Lower lobe of right lung (tissue), 2 donors: ENCODE data around the gene KCNN3. TPM values are rescaled to one million over a fixed set of nuclear protein-coding genes. Genes with fewer than 3 reads are reported as not detected.
A peak's percentile ranks its signal among the peaks of the same experiment; 100 is the strongest.

Experiments
- ATAC-seq, 2 donors: fragments of 200-7000 bp; cut with Tn5 transposase; one replicate each; pipeline ENCODE4 v1.9.1; 2020 to 2022; ENCODE audit warnings: mild to moderate bottlenecking in 2 of 2, moderate library complexity in 2 of 2
- DNase-seq: peaks from one replicate; pipeline ENCODE4 v3.0.0-alpha.2; 2020
- H3K27ac ChIP-seq: fragments of 200-600 bp; one replicate; pipeline ENCODE4 v1.8.0; 2022
- H3K27me3 ChIP-seq: fragments of 200-600 bp; one replicate; pipeline ENCODE4 v1.8.0; 2022; ENCODE audit warnings: low read depth
- H3K36me3 ChIP-seq: fragments of 200-600 bp; one replicate; pipeline ENCODE4 v1.8.0; 2022; ENCODE audit warnings: mild to moderate bottlenecking
- H3K4me1 ChIP-seq: fragments of 200-600 bp; one replicate; pipeline ENCODE4 v1.8.0; 2022
- H3K4me3 ChIP-seq: fragments of 200-600 bp; one replicate; pipeline ENCODE4 v1.8.0; 2022; ENCODE audit warnings: mild to moderate bottlenecking
- H3K9me3 ChIP-seq: fragments of 200-600 bp; one replicate; pipeline ENCODE4 v1.8.0; 2022
- intact Hi-C: fragments of 100-400 bp; cut with DNase I; formaldehyde crosslinking; loops from one replicate; pipeline ENCODE4 v1.11.0; 2022
- total RNA-seq: library from RNA; stranded (reverse); fragmentation: NEBNext Ultra II Directional; extraction: Animal tissue kit (Norgen Biotek cat#: 25700); gene quantifications from one replicate; pipeline ENCODE4 v1.2.1, GENCODE V29; 2021
- TF ChIP-seq, protein P1 (sequence below): fragments of 200-600 bp; IDR thresholded peaks from one replicate; pipeline ENCODE4 v1.8.0; 2022; ENCODE audit warnings: antibody characterized with exemption, mild to moderate bottlenecking
- donor health status: DM: no; HTN: yes; CAD: no; lungs with severe emphysema.

Gene KCNN3
- total RNA-seq, 1 donor from 2014 or later = 4.4 TPM

DNA sequence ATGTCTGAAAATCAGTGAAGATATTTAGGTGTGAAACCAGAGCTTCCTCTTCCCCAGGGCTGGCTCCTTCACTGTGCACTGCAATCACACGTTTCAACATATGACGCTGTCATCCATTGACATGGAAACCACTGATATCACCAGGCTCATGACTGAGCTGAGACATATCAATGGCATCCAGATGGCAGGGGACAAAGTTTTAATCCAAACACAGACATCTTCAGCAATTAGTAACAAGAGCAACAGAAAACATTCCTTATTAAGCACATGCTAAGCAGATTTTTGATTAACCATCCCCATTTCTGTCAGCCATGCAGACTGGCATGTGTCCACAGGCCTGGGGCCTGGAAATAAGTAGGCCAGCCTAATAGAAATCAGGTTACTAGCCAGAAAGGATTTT, 154.1 kb downstream of the KCNN3 start:
- H3K4me1 ChIP-seq = peaks cover 24% of the 10 kb centered on the region
- ATAC-seq (peak; percentile 76 to 80), DNase-seq (no peak)
- H3K27ac ChIP-seq = no peak overlapping the region
- H3K27me3 ChIP-seq = no peaks in the 10 kb centered on the region
- peaks cover 4% of the 10 kb centered on the region for H3K36me3 ChIP-seq
- intact Hi-C loops = no loop called here
- no peak overlapping the region for H3K4me3 ChIP-seq
- TF ChIP-seq, protein P1, sequence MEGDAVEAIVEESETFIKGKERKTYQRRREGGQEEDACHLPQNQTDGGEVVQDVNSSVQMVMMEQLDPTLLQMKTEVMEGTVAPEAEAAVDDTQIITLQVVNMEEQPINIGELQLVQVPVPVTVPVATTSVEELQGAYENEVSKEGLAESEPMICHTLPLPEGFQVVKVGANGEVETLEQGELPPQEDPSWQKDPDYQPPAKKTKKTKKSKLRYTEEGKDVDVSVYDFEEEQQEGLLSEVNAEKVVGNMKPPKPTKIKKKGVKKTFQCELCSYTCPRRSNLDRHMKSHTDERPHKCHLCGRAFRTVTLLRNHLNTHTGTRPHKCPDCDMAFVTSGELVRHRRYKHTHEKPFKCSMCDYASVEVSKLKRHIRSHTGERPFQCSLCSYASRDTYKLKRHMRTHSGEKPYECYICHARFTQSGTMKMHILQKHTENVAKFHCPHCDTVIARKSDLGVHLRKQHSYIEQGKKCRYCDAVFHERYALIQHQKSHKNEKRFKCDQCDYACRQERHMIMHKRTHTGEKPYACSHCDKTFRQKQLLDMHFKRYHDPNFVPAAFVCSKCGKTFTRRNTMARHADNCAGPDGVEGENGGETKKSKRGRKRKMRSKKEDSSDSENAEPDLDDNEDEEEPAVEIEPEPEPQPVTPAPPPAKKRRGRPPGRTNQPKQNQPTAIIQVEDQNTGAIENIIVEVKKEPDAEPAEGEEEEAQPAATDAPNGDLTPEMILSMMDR = no peak
- H3K9me3 ChIP-seq = no peaks in the 10 kb centered on the region

DNA sequence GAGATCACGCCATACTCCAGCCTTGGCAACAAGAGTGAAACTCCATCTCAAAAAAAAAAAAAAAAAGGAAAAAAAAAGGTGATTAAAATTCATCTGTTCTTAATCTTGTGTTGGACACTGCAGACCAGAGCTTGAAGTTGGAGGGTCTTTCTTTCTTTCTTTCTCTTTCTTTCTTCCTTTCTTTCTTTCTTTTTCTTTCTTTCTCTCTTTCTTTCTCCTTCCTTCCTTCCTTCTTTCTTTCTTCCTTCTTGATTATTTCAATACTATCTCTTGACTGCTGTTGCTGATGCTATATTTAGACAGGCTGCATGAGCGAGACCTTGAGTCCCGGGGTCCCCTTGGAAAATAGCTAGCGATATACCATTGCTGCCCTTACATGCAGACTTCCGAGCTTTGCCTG, 154.7 kb downstream of the KCNN3 start:
- Histone ChIP-seq H3K4me1 (peaks cover 24% of the 10 kb centered on the region), H3K9me3 (no peaks in the 10 kb centered on the region), H3K27ac (no peak overlapping the region), H3K36me3 (peaks cover 4% of the 10 kb centered on the region), H3K4me3 (no peak overlapping the region), H3K27me3 (no peaks in the 10 kb centered on the region)
- TF ChIP-seq, protein P1 = no peak
- intact Hi-C loops = no loop called here
- DNase-seq (no peak), ATAC-seq (no peak)

DNA sequence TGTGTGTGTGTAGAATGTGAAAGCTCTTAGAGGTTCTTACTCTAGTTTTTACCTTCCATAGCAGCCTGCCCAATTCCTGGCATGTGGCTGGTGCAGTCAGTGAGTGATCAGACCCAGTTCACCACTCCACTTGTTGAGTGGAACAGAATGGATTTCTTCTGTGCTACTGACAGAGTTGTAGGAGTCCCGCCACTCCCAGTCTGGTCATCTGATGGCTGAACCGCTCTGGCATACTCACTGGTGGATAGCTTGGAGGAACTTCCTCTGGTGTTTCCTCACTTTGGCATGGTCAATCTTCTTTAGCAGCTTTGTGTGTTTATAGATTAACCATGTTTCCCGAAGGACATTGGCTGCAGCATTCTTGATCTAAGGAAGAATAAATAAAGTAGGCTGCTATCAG, 155.4 kb downstream of the KCNN3 start:
- Histone ChIP-seq H3K27me3 (no peaks in the 10 kb centered on the region), H3K27ac (no peak overlapping the region), H3K4me1 (peaks cover 17% of the 10 kb centered on the region), H3K9me3 (no peaks in the 10 kb centered on the region), H3K36me3 (peaks cover 4% of the 10 kb centered on the region), H3K4me3 (no peak overlapping the region)
- ATAC-seq (peak; percentile 85 to 86), DNase-seq (peak; percentile 69)
- intact Hi-C loops = no loop called here
- TF ChIP-seq, protein P1 = no peak

DNA sequence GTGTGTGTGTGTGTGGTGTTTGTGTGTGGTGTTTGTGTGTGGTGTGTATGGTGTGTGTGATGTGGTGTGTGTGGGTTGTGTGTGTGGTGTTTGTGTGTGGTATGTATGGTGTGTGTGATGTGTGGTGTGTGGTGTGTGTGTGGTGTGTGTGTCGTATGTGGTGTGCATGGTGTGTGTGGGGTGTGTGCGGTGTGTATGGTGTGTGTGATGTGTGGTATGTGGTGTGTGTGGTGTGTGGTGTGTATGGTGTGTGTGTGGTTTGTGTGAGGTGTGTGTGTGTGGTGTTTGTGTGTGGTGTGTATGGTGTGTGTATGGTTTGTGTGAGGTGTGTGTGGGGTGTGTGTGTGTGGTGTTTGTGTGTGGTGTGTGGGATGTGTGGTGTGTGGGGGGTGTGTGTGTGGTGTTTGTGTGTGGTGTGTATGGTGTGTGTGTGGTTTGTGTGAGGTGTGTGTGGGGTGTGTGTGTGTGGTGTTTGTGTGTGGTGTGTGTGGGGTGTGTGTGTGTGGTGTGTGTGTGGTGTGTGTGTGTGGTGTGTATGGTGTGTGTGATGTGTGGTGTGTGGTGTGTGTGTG, 155.9 kb downstream of the KCNN3 start:
- no peaks in the 10 kb centered on the region for H3K27me3 ChIP-seq
- H3K4me1 ChIP-seq = peaks cover 14% of the 10 kb centered on the region
- peaks cover 4% of the 10 kb centered on the region for H3K36me3 ChIP-seq
- ATAC-seq (peak; percentile 5 to 31), DNase-seq (no peak)
- H3K27ac ChIP-seq = no peak overlapping the region
- H3K4me3 ChIP-seq = no peak overlapping the region
- intact Hi-C loops = no loop called here
- TF ChIP-seq, protein P1 = no peak
- H3K9me3 ChIP-seq = no peaks in the 10 kb centered on the region

DNA sequence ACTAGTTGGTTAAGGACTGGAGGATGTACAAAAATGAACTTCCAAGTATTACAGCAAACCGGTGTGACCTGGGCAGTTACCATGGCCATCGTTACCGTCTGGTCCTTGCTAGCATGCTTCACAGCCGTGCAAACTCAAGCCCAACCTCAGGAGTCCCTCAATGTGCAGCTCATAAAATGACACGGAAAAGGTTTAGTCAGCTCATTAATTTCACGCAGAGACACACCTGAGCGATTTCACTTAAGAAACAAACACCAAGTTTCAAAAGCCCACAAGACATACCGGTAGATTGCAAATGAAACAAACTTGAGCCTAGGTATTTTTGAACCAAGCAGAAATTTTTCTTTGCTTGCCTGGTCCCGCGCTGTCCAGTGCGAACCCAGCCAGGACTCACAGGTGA, 157.1 kb downstream of the KCNN3 start:
- Histone ChIP-seq H3K4me1 (peaks cover 14% of the 10 kb centered on the region), H3K4me3 (no peak overlapping the region), H3K27me3 (no peaks in the 10 kb centered on the region), H3K9me3 (no peaks in the 10 kb centered on the region), H3K36me3 (peaks cover 4% of the 10 kb centered on the region), H3K27ac (no peak overlapping the region)
- DNase-seq = no peak
- intact Hi-C loops = no loop called here
- ATAC-seq = no peak
- TF ChIP-seq, protein P1 = no peak
